ENCODE measurements around the gene DDR2. TPM values are rescaled to one million over a fixed set of nuclear protein-coding genes. Genes with fewer than 3 reads are reported as not detected.

The DDR2 gene
- total RNA-seq, 2 experiments from 2014 or later = 0.19 to 0.36 TPM

- no peak for DNase-seq
- Mint-ChIP-seq H3K4me3 (no peak overlapping the region), H3K27ac (no peak overlapping the region), H3K27me3 (no peaks in the 10 kb centered on the region), H3K9me3 (no peaks in the 10 kb centered on the region), H3K4me1 (ENCODE audit: low read depth) (no peaks in the 10 kb centered on the region), H3K36me3 (no peaks in the 10 kb centered on the region)
- ChIA-PET POLR2A (no interaction called here), CTCF (no interaction called here)
- intact Hi-C loops (cut with micrococcal nuclease) = no loop called here
Measured at GRCh38 chr1:162709132-162709860, 77.0 kb downstream of the DDR2 start.

- POLR2A ChIA-PET = no interaction called here
Measured at GRCh38 chr1:162709870-162710269, 77.6 kb downstream of the DDR2 start.

GRCh38 chr1:162710345-162710744, 78.1 kb downstream of the DDR2 start:
- POLR2A ChIA-PET = no interaction called here
- H3K27ac Mint-ChIP-seq = no peak overlapping the region
- H3K4me1 Mint-ChIP-seq (ENCODE audit: low read depth) = no peaks in the 10 kb centered on the region
- H3K36me3 Mint-ChIP-seq = no peaks in the 10 kb centered on the region
- CTCF ChIA-PET = no interaction called here
- H3K27me3 Mint-ChIP-seq = no peaks in the 10 kb centered on the region
- intact Hi-C loops (cut with micrococcal nuclease) = no loop called here
- no peak for DNase-seq
- H3K4me3 Mint-ChIP-seq = no peak overlapping the region
- H3K9me3 Mint-ChIP-seq = no peaks in the 10 kb centered on the region

More at GRCh38 chr1:162709870-162710269, 77.6 kb downstream of the DDR2 start:
- Mint-ChIP-seq H3K9me3 (no peaks in the 10 kb centered on the region), H3K36me3 (no peaks in the 10 kb centered on the region), H3K4me3 (no peak overlapping the region), H3K27ac (no peak overlapping the region), H3K4me1 (ENCODE audit: low read depth) (no peaks in the 10 kb centered on the region), H3K27me3 (no peaks in the 10 kb centered on the region)
- intact Hi-C loops (cut with micrococcal nuclease) = no loop called here
- CTCF ChIA-PET = no interaction called here
- no peak for DNase-seq

- no peak overlapping the region for H3K4me3 Mint-ChIP-seq
- CTCF ChIA-PET = no interaction called here
Measured at GRCh38 chr1:162710780-162711465, 78.7 kb downstream of the DDR2 start.

GRCh38 chr1:162712317-162713029, 80.2 kb downstream of the DDR2 start:
- H3K4me1 Mint-ChIP-seq (ENCODE audit: low read depth) = no peaks in the 10 kb centered on the region
- no peak for DNase-seq
- H3K27ac Mint-ChIP-seq = no peak overlapping the region
- H3K4me3 Mint-ChIP-seq = no peak overlapping the region
- intact Hi-C loops (cut with micrococcal nuclease) = no loop called here
- H3K36me3 Mint-ChIP-seq = no peaks in the 10 kb centered on the region
- no peaks in the 10 kb centered on the region for H3K27me3 Mint-ChIP-seq
- POLR2A ChIA-PET = no interaction called here
- CTCF ChIA-PET = no interaction called here
- H3K9me3 Mint-ChIP-seq = no peaks in the 10 kb centered on the region

More at GRCh38 chr1:162710780-162711465, 78.7 kb downstream of the DDR2 start:
- POLR2A ChIA-PET = no interaction called here
- Mint-ChIP-seq H3K36me3 (no peaks in the 10 kb centered on the region), H3K27ac (no peak overlapping the region), H3K9me3 (no peaks in the 10 kb centered on the region), H3K4me1 (ENCODE audit: low read depth) (no peaks in the 10 kb centered on the region), H3K27me3 (no peaks in the 10 kb centered on the region)
- DNase-seq = no peak
- intact Hi-C loops (cut with micrococcal nuclease) = no loop called here

- intact Hi-C loops (cut with micrococcal nuclease) = no loop called here
- H3K4me1 Mint-ChIP-seq (ENCODE audit: low read depth) = no peaks in the 10 kb centered on the region
- H3K4me3 Mint-ChIP-seq = no peak overlapping the region
- H3K36me3 Mint-ChIP-seq = no peaks in the 10 kb centered on the region
- H3K27ac Mint-ChIP-seq = no peak overlapping the region
- CTCF ChIA-PET = no interaction called here
- no peak for DNase-seq
- H3K9me3 Mint-ChIP-seq = no peaks in the 10 kb centered on the region
- H3K27me3 Mint-ChIP-seq = no peaks in the 10 kb centered on the region
- POLR2A ChIA-PET = no interaction called here
Measured at GRCh38 chr1:162716123-162716522, 83.9 kb downstream of the DDR2 start.

GRCh38 chr1:162716552-162716951, 84.3 kb downstream of the DDR2 start:
- Mint-ChIP-seq H3K27me3 (no peaks in the 10 kb centered on the region), H3K4me3 (no peak overlapping the region), H3K4me1 (ENCODE audit: low read depth) (no peaks in the 10 kb centered on the region), H3K27ac (no peak overlapping the region), H3K36me3 (no peaks in the 10 kb centered on the region), H3K9me3 (no peaks in the 10 kb centered on the region)
- POLR2A ChIA-PET = interaction anchor here (0.7 kb wide), 1 partner anchor 42 kb away, joined by 3 read pairs; no protein-coding TSS in a partner anchor
- CTCF ChIA-PET = no interaction called here
- intact Hi-C loops (cut with micrococcal nuclease) = no loop called here
- no peak for DNase-seq

- Mint-ChIP-seq H3K27me3 (no peaks in the 10 kb centered on the region), H3K4me1 (ENCODE audit: low read depth) (no peaks in the 10 kb centered on the region)
Measured at GRCh38 chr1:162717548-162718184, 85.4 kb downstream of the DDR2 start.

GRCh38 chr1:162719678-162720077, 87.4 kb downstream of the DDR2 start:
- Mint-ChIP-seq H3K27ac (no peak overlapping the region), H3K36me3 (no peaks in the 10 kb centered on the region), H3K4me3 (no peak overlapping the region), H3K27me3 (no peaks in the 10 kb centered on the region), H3K9me3 (no peaks in the 10 kb centered on the region), H3K4me1 (ENCODE audit: low read depth) (no peaks in the 10 kb centered on the region)
- DNase-seq = no peak
- CTCF ChIA-PET = no interaction called here
- intact Hi-C loops (cut with micrococcal nuclease) = no loop called here
- POLR2A ChIA-PET = no interaction called here

More at GRCh38 chr1:162717548-162718184, 85.4 kb downstream of the DDR2 start:
- ChIA-PET POLR2A (no interaction called here), CTCF (no interaction called here)
- Mint-ChIP-seq H3K36me3 (no peaks in the 10 kb centered on the region), H3K27ac (no peak overlapping the region), H3K9me3 (no peaks in the 10 kb centered on the region), H3K4me3 (no peak overlapping the region)
- intact Hi-C loops (cut with micrococcal nuclease) = no loop called here
- no peak for DNase-seq

GRCh38 chr1:162720996-162721395, 88.7 kb downstream of the DDR2 start:
- Mint-ChIP-seq H3K4me3 (no peak overlapping the region), H3K27ac (no peak overlapping the region), H3K9me3 (no peaks in the 10 kb centered on the region), H3K27me3 (no peaks in the 10 kb centered on the region), H3K4me1 (ENCODE audit: low read depth) (no peaks in the 10 kb centered on the region), H3K36me3 (no peaks in the 10 kb centered on the region)
- DNase-seq = no peak
- ChIA-PET CTCF (no interaction called here), POLR2A (no interaction called here)
- intact Hi-C loops (cut with micrococcal nuclease) = no loop called here

- Mint-ChIP-seq H3K4me3 (no peak overlapping the region), H3K27ac (no peak overlapping the region), H3K36me3 (no peaks in the 10 kb centered on the region), H3K9me3 (no peaks in the 10 kb centered on the region), H3K27me3 (no peaks in the 10 kb centered on the region), H3K4me1 (ENCODE audit: low read depth) (no peaks in the 10 kb centered on the region)
- CTCF ChIA-PET = no interaction called here
- intact Hi-C loops (cut with micrococcal nuclease) = no loop called here
- no peak for DNase-seq
- POLR2A ChIA-PET = no interaction called here
Measured at GRCh38 chr1:162721471-162721870, 89.2 kb downstream of the DDR2 start.

- no peak for DNase-seq
- Mint-ChIP-seq H3K9me3 (no peaks in the 10 kb centered on the region), H3K4me3 (no peak overlapping the region), H3K27me3 (no peaks in the 10 kb centered on the region), H3K4me1 (ENCODE audit: low read depth) (no peaks in the 10 kb centered on the region), H3K36me3 (no peaks in the 10 kb centered on the region), H3K27ac (no peak overlapping the region)
- POLR2A ChIA-PET = no interaction called here
- intact Hi-C loops (cut with micrococcal nuclease) = no loop called here
- CTCF ChIA-PET = no interaction called here
Measured at GRCh38 chr1:162722036-162722435, 89.8 kb downstream of the DDR2 start.

Measured in activated CD4-positive, alpha-beta memory T cell treated with anti-CD3 and anti-CD28 coated beads for 36 hours (primary cell).